HEK293 (cell line): Measurements from ENCODE around the gene SLAMF7.

Experiments used
- CTCF ChIA-PET: fragments of 350-600 bp; formaldehyde crosslinking; extraction: SDS; loops from one replicate; lab custom pipeline; 2021; ENCODE audit warnings: antibody characterized with exemption; lab: Yijun Ruan, JAX
- POLR2A ChIA-PET: fragments of 300-600 bp; formaldehyde crosslinking; extraction: SDS; loops from one replicate; lab custom pipeline; 2020; ENCODE audit warnings: antibody characterized with exemption, inconsistent platforms; lab: Yijun Ruan, JAX
- H3K27ac ChIP-seq: fragments of 200-500 bp; sonication (Bioruptor generic); 2 replicates; pipeline ENCODE4 v1.5.1; 2014; ENCODE audit warnings: low read depth, low read length, control low read depth, inconsistent platforms; ENCODE audit errors: extremely low read depth
- H3K36me3 ChIP-seq, 2 experiments: fragments of 200-500 bp in 1 of 2; sonication (Bioruptor generic) in 1 of 2; 1 replicate in 1 of 2; 2 replicates in 1 of 2; pipeline ENCODE4 v1.5.1; 2014 to 2017; ENCODE audit warnings: inconsistent platforms in 2 of 2, low read length in 2 of 2; ENCODE audit not compliant: control insufficient read depth in 2 of 2, insufficient read depth in 1 of 2
- H3K4me1 ChIP-seq: fragments of 200-500 bp; sonication (Bioruptor generic); 2 replicates; pipeline ENCODE4 v1.5.1; 2014; ENCODE audit warnings: mild to moderate bottlenecking, low read length, inconsistent platforms; ENCODE audit not compliant: control insufficient read depth, insufficient read depth
- H3K4me3 ChIP-seq: 2 replicates; pipeline ENCODE4 v1.5.1; 2011; ENCODE audit warnings: low read depth, mild to moderate bottlenecking, control low read depth, low read length, moderate library complexity
- H3K9me3 ChIP-seq: fragments of 200-500 bp; sonication (Bioruptor generic); 2 replicates; pipeline ENCODE4 v1.5.1; 2014; ENCODE audit warnings: low read depth, low read length, inconsistent platforms; ENCODE audit not compliant: control insufficient read depth, insufficient read depth
- KLF1 ChIP-seq: fragments of 450-650 bp; formaldehyde crosslinking; IDR thresholded peaks from 2 replicates; pipeline ENCODE4 v1.5.1; 2016; ENCODE audit warnings: missing biosample characterization, missing genetic modification characterization
- SALL2 ChIP-seq: fragments of 450-650 bp; formaldehyde crosslinking; IDR thresholded peaks from 2 replicates; pipeline ENCODE4 v1.5.0; 2017; ENCODE audit warnings: missing biosample characterization, mild to moderate bottlenecking, missing genetic modification characterization, borderline replicate concordance
- SETDB1 ChIP-seq: IDR thresholded peaks from one replicate; pipeline ENCODE4 v1.6.1; 2017; ENCODE audit warnings: mild to moderate bottlenecking, low read length, moderate library complexity, mixed read lengths; ENCODE audit not compliant: insufficient read length
- YY1 ChIP-seq: fragments of 450-650 bp; formaldehyde crosslinking; IDR thresholded peaks from 2 replicates; pipeline ENCODE4 v1.5.1; 2018; ENCODE audit warnings: missing biosample characterization, missing genetic modification characterization
- ZNF16 ChIP-seq: fragments of 450-650 bp; formaldehyde crosslinking; IDR thresholded peaks from 2 replicates; pipeline ENCODE4 v1.5.1; 2016; ENCODE audit warnings: low read depth, missing biosample characterization, missing genetic modification characterization
- ZNF174 ChIP-seq: fragments of 450-650 bp; formaldehyde crosslinking; IDR thresholded peaks from 2 replicates; pipeline ENCODE4 v1.5.0; 2017; ENCODE audit warnings: missing biosample characterization, mild to moderate bottlenecking, missing genetic modification characterization
- ZNF2 ChIP-seq: fragments of 450-650 bp; formaldehyde crosslinking; IDR thresholded peaks from 2 replicates; pipeline ENCODE4 v1.5.1; 2016; ENCODE audit warnings: missing biosample characterization, missing genetic modification characterization
- ZNF211 ChIP-seq: fragments of 450-650 bp; formaldehyde crosslinking; IDR thresholded peaks from 2 replicates; pipeline ENCODE4 v1.5.1; 2016; ENCODE audit warnings: low read depth, missing biosample characterization, missing genetic modification characterization
- ZNF555 ChIP-seq: fragments of 450-650 bp; formaldehyde crosslinking; conservative IDR thresholded peaks from 2 replicates; pipeline ENCODE4 v1.5.1; 2017; ENCODE audit warnings: missing biosample characterization, mild to moderate bottlenecking, missing genetic modification characterization, inconsistent platforms
- ZNF621 ChIP-seq: fragments of 450-650 bp; formaldehyde crosslinking; IDR thresholded peaks from 2 replicates; pipeline ENCODE4 v1.5.1; 2017; ENCODE audit warnings: missing biosample characterization, missing genetic modification characterization
- ZNF658 ChIP-seq: fragments of 450-650 bp; formaldehyde crosslinking; IDR thresholded peaks from 2 replicates; pipeline ENCODE4; 2016; ENCODE audit warnings: missing biosample characterization, missing genetic modification characterization
- ZNF76 ChIP-seq: fragments of 450-650 bp; formaldehyde crosslinking; IDR thresholded peaks from 2 replicates; pipeline ENCODE4; 2016; ENCODE audit warnings: low read depth, missing biosample characterization, missing genetic modification characterization, borderline replicate concordance
- TF ChIP-seq, protein P1 (sequence below): fragments of 450-650 bp; formaldehyde crosslinking; IDR thresholded peaks from 2 replicates; pipeline ENCODE4 v1.5.1; 2016; ENCODE audit warnings: missing biosample characterization, missing genetic modification characterization
- TF ChIP-seq, protein P2 (sequence below): fragments of 450-650 bp; formaldehyde crosslinking; IDR thresholded peaks from 2 replicates; pipeline ENCODE4 v1.5.1; 2016; ENCODE audit warnings: missing biosample characterization, missing genetic modification characterization
- TF ChIP-seq, protein P3 (sequence below): fragments of 450-650 bp; formaldehyde crosslinking; conservative IDR thresholded peaks from 2 replicates; pipeline ENCODE4 v1.5.1; 2016; ENCODE audit warnings: low read depth, missing biosample characterization, missing genetic modification characterization
- TF ChIP-seq, protein P4 (sequence below): fragments of 450-650 bp; formaldehyde crosslinking; IDR thresholded peaks from 2 replicates; pipeline ENCODE4 v1.5.1; 2017; ENCODE audit warnings: missing biosample characterization, missing genetic modification characterization
- TF ChIP-seq, protein P5 (sequence below): fragments of 450-650 bp; formaldehyde crosslinking; IDR thresholded peaks from 2 replicates; pipeline ENCODE4 v1.5.1; 2016; ENCODE audit warnings: missing biosample characterization, missing genetic modification characterization
- TF ChIP-seq, protein P6 (sequence below): fragments of 450-650 bp; IDR thresholded peaks from 2 replicates; pipeline ENCODE4 v1.5.1; 2018; ENCODE audit warnings: missing biosample characterization, mild to moderate bottlenecking, missing genetic modification characterization

The SLAMF7 gene

DNA sequence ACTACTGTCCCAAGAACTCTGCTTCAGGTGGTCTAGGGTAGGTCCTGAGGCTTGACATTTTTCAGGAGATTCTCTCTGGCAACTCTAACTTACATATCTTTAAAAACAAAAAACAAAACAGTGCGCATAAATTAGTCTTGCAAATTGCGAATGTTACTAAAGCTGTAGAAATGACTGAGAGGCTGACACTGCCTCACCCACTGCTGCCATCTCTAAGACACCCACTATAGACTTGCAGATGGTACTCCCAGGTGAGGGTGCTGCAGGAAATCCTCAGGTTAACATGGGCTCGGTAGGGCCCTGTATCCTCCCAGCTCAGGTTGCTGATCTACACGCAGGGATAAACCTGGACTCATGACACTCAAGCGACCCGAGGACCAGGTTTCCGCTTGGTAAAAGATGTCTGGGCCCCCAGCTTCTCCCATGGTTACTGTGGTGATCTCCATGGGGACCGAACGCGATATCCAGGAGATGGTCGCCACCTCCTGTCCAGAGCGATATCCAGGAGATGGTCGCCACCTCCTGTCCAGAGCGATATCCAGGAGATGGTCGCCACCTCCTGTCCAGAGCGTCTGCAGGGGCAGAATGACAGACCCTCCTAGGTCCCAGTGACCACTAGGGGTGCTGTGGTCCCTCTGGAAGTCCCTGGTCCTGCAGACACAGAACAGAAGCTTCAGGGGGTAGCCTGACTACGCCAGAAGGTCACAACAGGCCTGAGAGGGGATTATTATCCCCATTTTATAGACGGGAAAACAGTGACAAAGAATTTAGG is 40.8 kb downstream of the SLAMF7 start:
- ChIA-PET CTCF (interaction anchor here (0.6 to 2.5 kb wide), 32 partner anchors 10 to 462 kb away, joined by 3 to 16 read pairs (median 4); partner anchors contain the start of genes ITLN2 and KLHDC9), POLR2A (no interaction called here)
- no peak overlapping the region for H3K27ac ChIP-seq
- H3K9me3 ChIP-seq, result no peaks in the 10 kb centered on the region
- no peaks in the 10 kb centered on the region for H3K36me3 ChIP-seq
- H3K4me1 ChIP-seq, result no peaks in the 10 kb centered on the region
- TF ChIP-seq ZNF174 (tag by site-specific recombination) (no peak), ZNF2 (tag by site-specific recombination) (no peak)
- TF ChIP-seq, protein P1, sequence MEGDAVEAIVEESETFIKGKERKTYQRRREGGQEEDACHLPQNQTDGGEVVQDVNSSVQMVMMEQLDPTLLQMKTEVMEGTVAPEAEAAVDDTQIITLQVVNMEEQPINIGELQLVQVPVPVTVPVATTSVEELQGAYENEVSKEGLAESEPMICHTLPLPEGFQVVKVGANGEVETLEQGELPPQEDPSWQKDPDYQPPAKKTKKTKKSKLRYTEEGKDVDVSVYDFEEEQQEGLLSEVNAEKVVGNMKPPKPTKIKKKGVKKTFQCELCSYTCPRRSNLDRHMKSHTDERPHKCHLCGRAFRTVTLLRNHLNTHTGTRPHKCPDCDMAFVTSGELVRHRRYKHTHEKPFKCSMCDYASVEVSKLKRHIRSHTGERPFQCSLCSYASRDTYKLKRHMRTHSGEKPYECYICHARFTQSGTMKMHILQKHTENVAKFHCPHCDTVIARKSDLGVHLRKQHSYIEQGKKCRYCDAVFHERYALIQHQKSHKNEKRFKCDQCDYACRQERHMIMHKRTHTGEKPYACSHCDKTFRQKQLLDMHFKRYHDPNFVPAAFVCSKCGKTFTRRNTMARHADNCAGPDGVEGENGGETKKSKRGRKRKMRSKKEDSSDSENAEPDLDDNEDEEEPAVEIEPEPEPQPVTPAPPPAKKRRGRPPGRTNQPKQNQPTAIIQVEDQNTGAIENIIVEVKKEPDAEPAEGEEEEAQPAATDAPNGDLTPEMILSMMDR (tag by site-specific recombination), result peak; percentile 38; the same call in 1 of the 2 replicates
- TF ChIP-seq, protein P2, sequence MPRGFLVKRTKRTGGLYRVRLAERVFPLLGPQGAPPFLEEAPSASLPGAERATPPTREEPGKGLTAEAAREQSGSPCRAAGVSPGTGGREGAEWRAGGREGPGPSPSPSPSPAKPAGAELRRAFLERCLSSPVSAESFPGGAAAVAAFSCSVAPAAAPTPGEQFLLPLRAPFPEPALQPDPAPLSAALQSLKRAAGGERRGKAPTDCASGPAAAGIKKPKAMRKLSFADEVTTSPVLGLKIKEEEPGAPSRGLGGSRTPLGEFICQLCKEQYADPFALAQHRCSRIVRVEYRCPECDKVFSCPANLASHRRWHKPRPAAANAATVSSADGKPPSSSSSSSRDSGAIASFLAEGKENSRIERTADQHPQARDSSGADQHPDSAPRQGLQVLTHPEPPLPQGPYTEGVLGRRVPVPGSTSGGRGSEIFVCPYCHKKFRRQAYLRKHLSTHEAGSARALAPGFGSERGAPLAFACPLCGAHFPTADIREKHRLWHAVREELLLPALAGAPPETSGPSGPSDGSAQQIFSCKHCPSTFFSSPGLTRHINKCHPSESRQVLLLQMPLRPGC (tag by site-specific recombination), result no peak
- TF ChIP-seq, protein P3, sequence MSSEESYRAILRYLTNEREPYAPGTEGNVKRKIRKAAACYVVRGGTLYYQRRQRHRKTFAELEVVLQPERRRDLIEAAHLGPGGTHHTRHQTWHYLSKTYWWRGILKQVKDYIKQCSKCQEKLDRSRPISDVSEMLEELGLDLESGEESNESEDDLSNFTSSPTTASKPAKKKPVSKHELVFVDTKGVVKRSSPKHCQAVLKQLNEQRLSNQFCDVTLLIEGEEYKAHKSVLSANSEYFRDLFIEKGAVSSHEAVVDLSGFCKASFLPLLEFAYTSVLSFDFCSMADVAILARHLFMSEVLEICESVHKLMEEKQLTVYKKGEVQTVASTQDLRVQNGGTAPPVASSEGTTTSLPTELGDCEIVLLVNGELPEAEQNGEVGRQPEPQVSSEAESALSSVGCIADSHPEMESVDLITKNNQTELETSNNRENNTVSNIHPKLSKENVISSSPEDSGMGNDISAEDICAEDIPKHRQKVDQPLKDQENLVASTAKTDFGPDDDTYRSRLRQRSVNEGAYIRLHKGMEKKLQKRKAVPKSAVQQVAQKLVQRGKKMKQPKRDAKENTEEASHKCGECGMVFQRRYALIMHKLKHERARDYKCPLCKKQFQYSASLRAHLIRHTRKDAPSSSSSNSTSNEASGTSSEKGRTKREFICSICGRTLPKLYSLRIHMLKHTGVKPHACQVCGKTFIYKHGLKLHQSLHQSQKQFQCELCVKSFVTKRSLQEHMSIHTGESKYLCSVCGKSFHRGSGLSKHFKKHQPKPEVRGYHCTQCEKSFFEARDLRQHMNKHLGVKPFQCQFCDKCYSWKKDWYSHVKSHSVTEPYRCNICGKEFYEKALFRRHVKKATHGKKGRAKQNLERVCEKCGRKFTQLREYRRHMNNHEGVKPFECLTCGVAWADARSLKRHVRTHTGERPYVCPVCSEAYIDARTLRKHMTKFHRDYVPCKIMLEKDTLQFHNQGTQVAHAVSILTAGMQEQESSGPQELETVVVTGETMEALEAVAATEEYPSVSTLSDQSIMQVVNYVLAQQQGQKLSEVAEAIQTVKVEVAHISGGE, result no peak
- no peak overlapping the region for H3K4me3 ChIP-seq

DNA sequence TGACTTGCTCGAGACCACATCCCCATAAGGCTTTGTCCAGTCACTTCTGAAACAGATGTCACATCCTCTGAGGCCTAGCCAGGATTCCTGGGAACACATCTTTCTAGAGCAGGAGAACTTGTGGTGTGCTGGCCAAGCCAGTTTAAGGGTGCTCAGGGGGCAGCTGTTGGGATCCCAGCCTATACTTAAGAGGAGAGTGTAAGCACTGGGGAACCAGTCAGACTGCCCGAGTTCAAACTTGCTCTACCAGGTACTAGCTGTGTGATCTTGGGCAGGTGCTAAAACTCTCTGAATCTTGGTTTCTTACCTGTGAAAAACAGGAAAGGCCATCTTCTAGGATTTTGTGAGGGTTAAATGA is 41.3 kb downstream of the SLAMF7 start:
- Histone ChIP-seq H3K9me3 (no peaks in the 10 kb centered on the region), H3K4me3 (no peak overlapping the region), H3K4me1 (no peaks in the 10 kb centered on the region), H3K27ac (no peak overlapping the region), H3K36me3 (no peaks in the 10 kb centered on the region)
- ChIA-PET CTCF (interaction anchor here (0.5 to 2.5 kb wide), 22 partner anchors 10 to 420 kb away, joined by 3 to 16 read pairs (median 4); partner anchors contain the start of genes ITLN2 and KLHDC9), POLR2A (no interaction called here)
- TF ChIP-seq ZNF555, result no peak
- TF ChIP-seq, protein P4, sequence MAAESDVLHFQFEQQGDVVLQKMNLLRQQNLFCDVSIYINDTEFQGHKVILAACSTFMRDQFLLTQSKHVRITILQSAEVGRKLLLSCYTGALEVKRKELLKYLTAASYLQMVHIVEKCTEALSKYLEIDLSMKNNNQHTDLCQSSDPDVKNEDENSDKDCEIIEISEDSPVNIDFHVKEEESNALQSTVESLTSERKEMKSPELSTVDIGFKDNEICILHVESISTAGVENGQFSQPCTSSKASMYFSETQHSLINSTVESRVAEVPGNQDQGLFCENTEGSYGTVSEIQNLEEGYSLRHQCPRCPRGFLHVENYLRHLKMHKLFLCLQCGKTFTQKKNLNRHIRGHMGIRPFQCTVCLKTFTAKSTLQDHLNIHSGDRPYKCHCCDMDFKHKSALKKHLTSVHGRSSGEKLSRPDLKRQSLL, result no peak

DNA sequence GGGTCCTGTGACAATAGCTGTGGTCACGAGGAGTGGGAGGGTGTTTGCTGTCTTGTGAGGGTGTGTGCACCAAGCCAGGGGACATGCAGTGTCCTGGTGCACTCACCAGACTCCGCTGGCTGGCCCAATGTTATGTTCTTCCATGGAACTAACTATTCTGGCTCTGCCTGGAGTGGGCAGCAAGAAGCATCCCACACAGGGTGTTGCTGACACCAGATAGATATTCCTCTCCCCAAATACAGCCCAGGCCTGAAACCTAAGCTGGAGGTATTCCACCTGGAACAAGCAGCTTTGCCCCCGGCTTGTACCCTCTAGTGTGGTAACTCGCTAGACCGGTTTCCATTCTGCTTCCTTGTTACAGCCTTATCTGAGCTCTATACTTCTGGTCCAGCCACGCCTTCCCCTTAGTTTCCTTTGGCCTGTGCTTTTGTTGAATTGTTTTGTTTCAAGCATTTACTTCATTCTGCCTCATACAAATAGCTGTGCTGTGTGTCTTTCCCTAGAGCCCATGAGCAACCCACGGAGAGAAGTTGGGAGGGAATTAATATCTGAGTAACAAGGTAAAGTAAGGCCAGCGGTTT is 42.2 kb downstream of the SLAMF7 start:
- POLR2A ChIA-PET, result no interaction called here
- no peak for TF ChIP-seq ZNF76 (tag by site-specific recombination)
- no peak for TF ChIP-seq ZNF658 (tag by site-specific recombination)
- no peak for TF ChIP-seq ZNF621
- no peak for TF ChIP-seq KLF1 (tag by site-specific recombination)
- TF ChIP-seq ZNF211 (tag by site-specific recombination), result no peak
- no peak for TF ChIP-seq SETDB1
- TF ChIP-seq ZNF16 (tag by site-specific recombination), result no peak
- no peak for TF ChIP-seq SALL2 (tag by site-specific recombination)
- TF ChIP-seq, protein P5, sequence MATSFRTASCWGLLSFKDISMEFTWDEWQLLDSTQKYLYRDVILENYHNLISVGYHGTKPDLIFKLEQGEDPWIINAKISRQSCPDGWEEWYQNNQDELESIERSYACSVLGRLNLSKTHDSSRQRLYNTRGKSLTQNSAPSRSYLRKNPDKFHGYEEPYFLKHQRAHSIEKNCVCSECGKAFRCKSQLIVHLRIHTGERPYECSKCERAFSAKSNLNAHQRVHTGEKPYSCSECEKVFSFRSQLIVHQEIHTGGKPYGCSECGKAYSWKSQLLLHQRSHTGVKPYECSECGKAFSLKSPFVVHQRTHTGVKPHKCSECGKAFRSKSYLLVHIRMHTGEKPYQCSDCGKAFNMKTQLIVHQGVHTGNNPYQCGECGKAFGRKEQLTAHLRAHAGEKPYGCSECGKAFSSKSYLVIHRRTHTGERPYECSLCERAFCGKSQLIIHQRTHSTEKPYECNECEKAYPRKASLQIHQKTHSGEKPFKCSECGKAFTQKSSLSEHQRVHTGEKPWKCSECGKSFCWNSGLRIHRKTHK (tag by site-specific recombination), result no peak
- TF ChIP-seq, protein P6, sequence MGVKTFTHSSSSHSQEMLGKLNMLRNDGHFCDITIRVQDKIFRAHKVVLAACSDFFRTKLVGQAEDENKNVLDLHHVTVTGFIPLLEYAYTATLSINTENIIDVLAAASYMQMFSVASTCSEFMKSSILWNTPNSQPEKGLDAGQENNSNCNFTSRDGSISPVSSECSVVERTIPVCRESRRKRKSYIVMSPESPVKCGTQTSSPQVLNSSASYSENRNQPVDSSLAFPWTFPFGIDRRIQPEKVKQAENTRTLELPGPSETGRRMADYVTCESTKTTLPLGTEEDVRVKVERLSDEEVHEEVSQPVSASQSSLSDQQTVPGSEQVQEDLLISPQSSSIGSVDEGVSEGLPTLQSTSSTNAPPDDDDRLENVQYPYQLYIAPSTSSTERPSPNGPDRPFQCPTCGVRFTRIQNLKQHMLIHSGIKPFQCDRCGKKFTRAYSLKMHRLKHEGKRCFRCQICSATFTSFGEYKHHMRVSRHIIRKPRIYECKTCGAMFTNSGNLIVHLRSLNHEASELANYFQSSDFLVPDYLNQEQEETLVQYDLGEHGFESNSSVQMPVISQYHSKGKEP, result no peak
- TF ChIP-seq YY1 (tag by site-specific recombination), result no peak

More for the DNA sequence above, 42.2 kb downstream of the SLAMF7 start:
- Histone ChIP-seq H3K27ac (no peak overlapping the region), H3K4me3 (no peak overlapping the region), H3K4me1 (no peaks in the 10 kb centered on the region), H3K9me3 (no peaks in the 10 kb centered on the region), H3K36me3 (no peaks in the 10 kb centered on the region)
- CTCF ChIA-PET, result interaction anchor here (0.5 to 2.5 kb wide), 9 partner anchors 11 to 317 kb away, joined by 3 to 12 read pairs (median 4); partner anchors contain the start of gene KLHDC9
